HG03565 (cell line): ENCODE results near the gene ARRB2.

Experiments
- ATAC-seq: cut with Tn5 transposase; IDR thresholded peaks from one replicate; pipeline ENCODE4 v1.9.1; 2021; ENCODE audit warnings: mild to moderate bottlenecking, moderate library complexity; ENCODE audit not compliant: unreplicated experiment

ARRB2 gene

GRCh38 chr17:4748686-4749085 lies 38.3 kb downstream of the ARRB2 start:
- ATAC-seq: no peak

- ATAC-seq: no peak
These were observed 40.2 kb downstream of the ARRB2 start for GRCh38 chr17:4750606-4751005.

GRCh38 chr17:4751932-4752331 lies 41.5 kb downstream of the ARRB2 start:
- ATAC-seq: no peak

DNA sequence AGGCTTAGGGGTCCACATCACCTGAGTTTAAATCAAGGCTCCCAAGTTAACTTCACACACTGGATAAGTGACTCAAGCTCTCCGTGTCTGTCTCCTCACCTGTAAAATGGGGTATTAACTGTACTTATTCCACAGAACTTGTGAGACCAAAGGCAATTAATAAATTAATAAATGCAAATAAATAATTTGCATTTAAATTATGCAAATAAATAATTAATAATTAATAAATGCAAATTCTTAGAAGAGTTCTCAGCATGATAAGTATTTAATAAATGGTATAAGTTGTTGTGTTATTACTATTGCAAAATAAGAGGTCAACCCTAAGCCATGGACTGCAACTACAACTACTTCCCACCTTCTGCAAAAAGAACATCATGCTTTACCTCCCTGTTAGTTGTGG lies 43.0 kb downstream of the ARRB2 start:
- ATAC-seq: no peak

DNA sequence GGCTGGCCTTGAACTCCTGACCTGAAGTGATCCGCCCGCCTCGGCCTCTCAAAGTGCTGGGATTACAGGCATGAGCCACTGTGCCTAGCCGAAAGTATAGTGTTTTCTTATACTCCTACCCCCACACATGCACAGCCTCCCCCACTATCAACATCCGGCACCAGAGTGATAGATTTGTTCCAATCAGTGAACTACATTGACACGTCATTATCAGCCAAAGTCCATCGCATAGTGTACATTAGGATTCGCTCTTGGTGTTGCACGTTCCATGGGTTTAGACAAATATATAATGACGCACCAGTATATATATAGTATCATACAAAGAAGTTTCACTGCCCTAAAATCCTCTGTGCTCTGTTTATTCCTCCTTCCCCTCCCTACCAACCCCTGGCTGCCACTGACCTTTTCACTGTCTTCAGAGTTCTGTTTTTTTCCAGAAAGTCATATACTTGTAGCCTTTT lies 49.4 kb downstream of the ARRB2 start:
- ATAC-seq: no peak

DNA sequence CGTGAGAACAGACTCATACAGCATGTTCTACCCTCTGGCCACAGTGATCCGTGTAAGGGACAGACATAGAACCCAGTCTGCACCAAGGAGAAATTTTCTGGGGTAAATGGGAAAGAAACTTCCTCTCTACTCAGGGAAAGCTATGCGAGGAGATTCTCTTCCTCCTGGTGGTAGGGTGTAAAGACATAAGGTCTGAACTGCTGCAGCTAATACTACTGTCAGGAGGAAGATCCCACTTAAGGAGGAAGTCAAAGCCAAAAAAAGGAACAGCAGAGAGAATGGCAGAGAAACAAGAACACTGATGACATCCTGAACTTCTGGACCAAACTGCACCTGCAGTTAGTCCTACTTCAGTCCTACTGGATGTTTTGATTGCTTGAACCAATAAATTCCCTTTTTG lies 54.2 kb downstream of the ARRB2 start:
- no peak for ATAC-seq

DNA sequence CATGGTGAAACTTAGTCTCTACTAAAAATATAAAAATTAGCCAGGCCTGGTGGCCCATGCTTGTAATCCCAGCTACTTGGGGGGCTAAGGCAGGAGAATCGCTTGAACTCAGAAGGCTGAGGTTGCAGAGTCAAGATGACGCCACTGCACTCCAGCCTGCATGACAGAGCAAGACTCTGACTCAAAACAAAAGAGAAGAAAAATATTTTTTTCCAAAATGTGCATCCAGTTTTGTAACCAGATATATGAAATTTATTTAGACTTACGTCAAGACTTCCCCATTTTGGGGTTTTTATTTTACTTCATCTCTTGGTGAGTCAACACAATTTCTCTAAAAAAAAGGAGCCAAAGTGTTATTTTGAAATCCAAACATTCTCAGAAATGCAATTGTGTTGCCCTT lies 55.8 kb downstream of the ARRB2 start:
- no peak for ATAC-seq

DNA sequence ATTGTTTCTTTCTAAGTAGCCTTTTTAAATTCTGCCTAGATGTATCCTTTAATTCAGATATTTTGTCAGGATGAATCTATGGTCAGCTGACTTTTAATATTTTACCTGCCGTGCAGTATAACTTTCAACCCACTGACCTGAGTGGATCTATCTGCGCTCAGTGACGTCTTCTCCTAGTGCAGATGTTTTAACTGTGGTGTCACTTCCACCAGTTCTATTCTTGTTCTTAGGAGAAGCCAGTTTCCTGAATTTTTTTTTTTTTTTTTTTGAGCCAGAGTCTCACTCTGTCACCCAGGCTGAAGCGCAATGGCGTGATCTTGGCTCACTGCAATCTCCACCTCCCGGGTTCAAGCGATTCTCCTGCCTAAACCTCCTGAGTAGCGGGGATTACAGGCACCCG lies 56.3 kb downstream of the ARRB2 start:
- no peak for ATAC-seq

DNA sequence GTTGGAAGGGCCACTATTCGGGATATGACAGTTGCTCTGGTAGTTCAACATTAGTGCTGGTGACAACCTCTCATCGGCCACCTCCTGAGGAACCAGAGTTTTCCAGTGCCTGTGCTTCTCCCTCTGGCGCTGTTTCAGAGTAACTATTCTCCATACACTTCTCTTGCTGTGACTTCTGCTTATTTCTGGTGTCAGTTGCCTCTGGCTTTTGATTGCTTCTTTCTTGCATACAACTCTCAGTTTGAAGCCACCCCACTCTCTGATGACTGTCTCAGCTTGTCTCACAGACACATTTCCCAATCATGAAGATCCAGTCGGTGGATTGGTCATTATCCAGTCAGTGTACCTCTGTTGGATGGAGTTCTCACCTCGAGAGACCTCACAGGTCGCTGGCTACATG lies 57.9 kb downstream of the ARRB2 start:
- no peak for ATAC-seq

GRCh38 chr17:4769628-4770027 lies 59.2 kb downstream of the ARRB2 start:
- ATAC-seq: no peak
